ENCODE data around the gene LSM12.

LSM12 gene

GRCh38 chr17:44066204-44066930 is at the start of gene LSM12:
Gene LSM12 (minus strand): TSS chr17:44066671. CDS start chr17:44066587, 84 bp downstream.
- Mint-ChIP-seq H3K27me3 (ENCODE audit: low read depth) (no peaks in the 10 kb centered on the region), H3K36me3 (ENCODE audit: low read depth) (peaks cover 18% of the 10 kb centered on the region), H3K4me1 (ENCODE audit: low read depth) (peaks cover 38% of the 10 kb centered on the region), H3K27ac (peak within 1 kb of the TSS; percentile 92), H3K9me3 (no peaks in the 10 kb centered on the region), H3K4me3 (peak within 1 kb of the TSS; percentile 91)
- DNase-seq (ENCODE audit: low spot score), result peak; percentile 92

GRCh38 chr17:44115585-44116415 is 49.3 kb upstream of the LSM12 start:
- H3K4me3 Mint-ChIP-seq, result no peak overlapping the region
- DNase-seq (ENCODE audit: low spot score), result no peak
- H3K27me3 Mint-ChIP-seq (ENCODE audit: low read depth), result no peaks in the 10 kb centered on the region
- no peaks in the 10 kb centered on the region for H3K36me3 Mint-ChIP-seq (ENCODE audit: low read depth)
- peaks cover 4% of the 10 kb centered on the region for H3K4me1 Mint-ChIP-seq (ENCODE audit: low read depth)
- no peaks in the 10 kb centered on the region for H3K9me3 Mint-ChIP-seq
- no peak overlapping the region for H3K27ac Mint-ChIP-seq

GRCh38 chr17:44113868-44114840 is 47.7 kb upstream of the LSM12 start:
- no peaks in the 10 kb centered on the region for H3K27me3 Mint-ChIP-seq (ENCODE audit: low read depth)
- H3K4me1 Mint-ChIP-seq (ENCODE audit: low read depth), result peaks cover 3% of the 10 kb centered on the region
- no peak overlapping the region for H3K27ac Mint-ChIP-seq
- no peaks in the 10 kb centered on the region for H3K9me3 Mint-ChIP-seq
- no peaks in the 10 kb centered on the region for H3K36me3 Mint-ChIP-seq (ENCODE audit: low read depth)
- no peak overlapping the region for H3K4me3 Mint-ChIP-seq
- no peak for DNase-seq (ENCODE audit: low spot score)

GRCh38 chr17:44113382-44113781 is 46.9 kb upstream of the LSM12 start:
- Mint-ChIP-seq H3K4me1 (ENCODE audit: low read depth) (peaks cover 3% of the 10 kb centered on the region), H3K9me3 (no peaks in the 10 kb centered on the region), H3K4me3 (no peak overlapping the region), H3K27ac (no peak overlapping the region), H3K27me3 (ENCODE audit: low read depth) (no peaks in the 10 kb centered on the region), H3K36me3 (ENCODE audit: low read depth) (no peaks in the 10 kb centered on the region)
- DNase-seq (ENCODE audit: low spot score), result no peak

- Mint-ChIP-seq H3K36me3 (ENCODE audit: low read depth) (no peaks in the 10 kb centered on the region), H3K9me3 (no peaks in the 10 kb centered on the region), H3K27ac (no peak overlapping the region), H3K27me3 (ENCODE audit: low read depth) (no peaks in the 10 kb centered on the region), H3K4me3 (no peak overlapping the region), H3K4me1 (ENCODE audit: low read depth) (peaks cover 3% of the 10 kb centered on the region)
- DNase-seq (ENCODE audit: low spot score), result no peak
Observed at GRCh38 chr17:44112284-44113280, 46.1 kb upstream of the LSM12 start.

GRCh38 chr17:44111777-44112176 is 45.3 kb upstream of the LSM12 start:
- Mint-ChIP-seq H3K27ac (no peak overlapping the region), H3K9me3 (no peaks in the 10 kb centered on the region), H3K36me3 (ENCODE audit: low read depth) (no peaks in the 10 kb centered on the region), H3K4me3 (no peak overlapping the region), H3K4me1 (ENCODE audit: low read depth) (peaks cover 3% of the 10 kb centered on the region), H3K27me3 (ENCODE audit: low read depth) (no peaks in the 10 kb centered on the region)
- DNase-seq (ENCODE audit: low spot score), result no peak

- no peaks in the 10 kb centered on the region for H3K27me3 Mint-ChIP-seq (ENCODE audit: low read depth)
- no peaks in the 10 kb centered on the region for H3K9me3 Mint-ChIP-seq
- DNase-seq (ENCODE audit: low spot score), result peak; percentile 25
- peaks cover 3% of the 10 kb centered on the region for H3K4me1 Mint-ChIP-seq (ENCODE audit: low read depth)
- no peak overlapping the region for H3K4me3 Mint-ChIP-seq
- no peak overlapping the region for H3K27ac Mint-ChIP-seq
- H3K36me3 Mint-ChIP-seq (ENCODE audit: low read depth), result no peaks in the 10 kb centered on the region
Observed at GRCh38 chr17:44110823-44111633, 44.6 kb upstream of the LSM12 start.

GRCh38 chr17:44110011-44110686 is 43.7 kb upstream of the LSM12 start:
- Mint-ChIP-seq H3K9me3 (no peaks in the 10 kb centered on the region), H3K4me1 (ENCODE audit: low read depth) (peaks cover 3% of the 10 kb centered on the region), H3K27me3 (ENCODE audit: low read depth) (no peaks in the 10 kb centered on the region), H3K4me3 (no peak overlapping the region), H3K36me3 (ENCODE audit: low read depth) (no peaks in the 10 kb centered on the region), H3K27ac (no peak overlapping the region)
- no peak for DNase-seq (ENCODE audit: low spot score)

- no peaks in the 10 kb centered on the region for H3K36me3 Mint-ChIP-seq (ENCODE audit: low read depth)
- no peak for DNase-seq (ENCODE audit: low spot score)
- no peak overlapping the region for H3K27ac Mint-ChIP-seq
- H3K27me3 Mint-ChIP-seq (ENCODE audit: low read depth), result no peaks in the 10 kb centered on the region
- no peak overlapping the region for H3K4me3 Mint-ChIP-seq
- no peaks in the 10 kb centered on the region for H3K9me3 Mint-ChIP-seq
- peaks cover 3% of the 10 kb centered on the region for H3K4me1 Mint-ChIP-seq (ENCODE audit: low read depth)
Observed at GRCh38 chr17:44109312-44109630, 42.8 kb upstream of the LSM12 start.

GRCh38 chr17:44108440-44109311 is 42.2 kb upstream of the LSM12 start:
- H3K27ac Mint-ChIP-seq, result no peak overlapping the region
- H3K36me3 Mint-ChIP-seq (ENCODE audit: low read depth), result no peaks in the 10 kb centered on the region
- no peaks in the 10 kb centered on the region for H3K27me3 Mint-ChIP-seq (ENCODE audit: low read depth)
- H3K4me1 Mint-ChIP-seq (ENCODE audit: low read depth), result peaks cover 3% of the 10 kb centered on the region
- no peaks in the 10 kb centered on the region for H3K9me3 Mint-ChIP-seq
- H3K4me3 Mint-ChIP-seq, result no peak overlapping the region
- no peak for DNase-seq (ENCODE audit: low spot score)

GRCh38 chr17:44106801-44107200 is 40.3 kb upstream of the LSM12 start:
- Mint-ChIP-seq H3K27me3 (ENCODE audit: low read depth) (no peaks in the 10 kb centered on the region), H3K4me3 (no peak overlapping the region), H3K9me3 (no peaks in the 10 kb centered on the region), H3K27ac (no peak overlapping the region), H3K4me1 (ENCODE audit: low read depth) (peaks cover 2% of the 10 kb centered on the region), H3K36me3 (ENCODE audit: low read depth) (no peaks in the 10 kb centered on the region)
- DNase-seq (ENCODE audit: low spot score), result no peak
